T-cell (primary cell): ENCODE data around the gene JAKMIP3. TPM values are rescaled to one million over a fixed set of nuclear protein-coding genes. Genes with fewer than 3 reads are reported as not detected.

Source experiments
- ATAC-seq, 4 experiments: fragments of 200-7000 bp in 3 of 4; fragments of 150-1000 bp in 1 of 4; cut with Tn5 transposase; replicated peaks in 1 of 4; 1 replicate in 3 of 4; 2 replicates in 1 of 4; pipeline ENCODE4 v1.10.0; 2021; ENCODE audit warnings: moderate library complexity in 3 of 4, mild to moderate bottlenecking in 2 of 4, moderate number of reproducible peaks in 1 of 4
- CTCF ChIA-PET, 2 donors: fragments of 300-600 bp; sonication (Branson Sonifier 250); formaldehyde crosslinking; loops; one replicate each; lab custom pipeline; 2022; ENCODE audit warnings: antibody characterized with exemption in 2 of 2; lab: Charles Lee
- POLR2A ChIA-PET, 2 donors: fragments of 300-600 bp; sonication (Branson Sonifier 250); formaldehyde crosslinking; loops; one replicate each; lab custom pipeline; 2022; ENCODE audit warnings: antibody characterized with exemption in 2 of 2; lab: Charles Lee
- DNase-seq, 35 experiments: peaks; one replicate each; pipeline versions ENCODE4 v3.0.0 to v3.0.0-alpha.2; 2013 to 2023
- H3K27ac ChIP-seq: one replicate; pipeline ENCODE4 v1.5.1; 2013; ENCODE audit warnings: low read length
- H3K27me3 ChIP-seq, 2 experiments: replicated peaks in 1 of 2; 1 replicate in 1 of 2; 2 replicates in 1 of 2; pipeline versions ENCODE4 v1.6.1 to v1.7.0; 2013; ENCODE audit warnings: low read length in 1 of 2, mixed read lengths in 1 of 2; ENCODE audit not compliant: control insufficient read depth in 2 of 2, insufficient read depth in 2 of 2; ENCODE audit errors: extremely low read depth in 1 of 2
- H3K36me3 ChIP-seq, 2 donors: 1 replicate in 1 of 2; 2 replicates in 1 of 2; pipeline versions ENCODE4 v1.6.1 to v1.7.0; 2013; ENCODE audit warnings: low read length in 1 of 2; ENCODE audit not compliant: control insufficient read depth in 2 of 2, insufficient read depth in 1 of 2; ENCODE audit errors: extremely low read depth in 1 of 2
- H3K4me1 ChIP-seq, 2 experiments: 1 replicate in 1 of 2; 2 replicates in 1 of 2; pipeline versions ENCODE4 v1.6.1 to v1.7.0; 2013; ENCODE audit warnings: low read length in 2 of 2, mixed read lengths in 1 of 2; ENCODE audit not compliant: insufficient read depth in 2 of 2, control insufficient read depth in 1 of 2; ENCODE audit errors: extremely low read depth in 1 of 2
- H3K4me3 ChIP-seq, 2 donors: 1 replicate in 1 of 2; 2 replicates in 1 of 2; pipeline versions ENCODE4 v1.5.1 to v1.7.0; 2013; ENCODE audit warnings: mild to moderate bottlenecking in 2 of 2, low read length in 1 of 2, moderate library complexity in 1 of 2; ENCODE audit not compliant: control insufficient read depth in 1 of 2; ENCODE audit errors: extremely low read depth in 1 of 2
- H3K9me3 ChIP-seq: 2 replicates; pipeline ENCODE4 v1.7.0; 2013
- H3K27ac Mint-ChIP-seq, 2 donors: one replicate each; pipeline ENCODE4 v1.8.0; 2020 to 2021; ENCODE audit warnings: mild to moderate bottlenecking in 2 of 2, mixed read lengths in 2 of 2
- H3K27me3 Mint-ChIP-seq, 2 donors: one replicate each; pipeline ENCODE4 v1.8.0; 2021 to 2022; ENCODE audit warnings: mixed read lengths in 2 of 2
- H3K36me3 Mint-ChIP-seq: one replicate; pipeline ENCODE4 v1.8.0; 2021; ENCODE audit warnings: mixed read lengths
- H3K4me1 Mint-ChIP-seq, 3 donors: one replicate each; pipeline ENCODE4 v1.8.0; 2020 to 2022; ENCODE audit warnings: mixed read lengths in 3 of 3, mild to moderate bottlenecking in 1 of 3
- H3K4me3 Mint-ChIP-seq, 3 donors: one replicate each; pipeline ENCODE4 v1.8.0; 2020 to 2022; ENCODE audit warnings: mild to moderate bottlenecking in 3 of 3, mixed read lengths in 3 of 3, moderate library complexity in 3 of 3
- H3K9me3 Mint-ChIP-seq, 3 donors: one replicate each; pipeline ENCODE4 v1.8.0; 2020 to 2022; ENCODE audit warnings: mixed read lengths in 3 of 3
- WGBS: methylation state at CpG from one replicate; pipeline ENCODE4 v1.1.5; 2013; ENCODE audit warnings: missing lambda C conversion rate; ENCODE audit not compliant: insufficient coverage; 5-methylcytosine and 5-hydroxymethylcytosine counted together
- total RNA-seq, 35 experiments: library from RNA in 6 of 35; stranded (reverse) in 6 of 35; fragments of 120-200 nt in 1 of 35; gene quantifications; one replicate each; pipeline versions ENCODE4 v1.2.1 to v1.2.4 and lab custom pipeline; 2013 to 2026

The JAKMIP3 gene
- total RNA-seq, 5 donors from 2014 or later (not counting 1 experiment from before 2014, with no cell fraction given), result 0.32 to 0.98 (median 0.50) TPM

DNA sequence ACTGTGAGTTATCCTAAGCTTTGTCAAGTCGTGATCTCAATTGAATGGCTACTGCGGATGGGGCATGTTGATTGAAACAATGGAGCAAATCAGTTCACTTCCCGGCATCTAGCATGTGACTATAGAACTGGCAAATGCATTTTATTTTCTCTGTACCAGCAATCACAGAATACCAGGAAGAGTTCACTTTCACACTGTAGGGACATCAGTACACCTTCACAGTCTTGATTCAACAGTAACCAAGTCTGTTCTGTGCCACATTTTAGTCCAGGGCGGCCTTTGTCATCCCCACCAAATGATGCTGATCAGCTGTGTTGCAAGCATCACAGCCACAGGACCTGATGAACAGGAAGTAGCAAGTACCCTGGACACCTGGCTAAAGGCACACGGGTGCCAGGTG lies 32.1 kb upstream of the JAKMIP3 start:
- peaks cover 6 to 71% of the 10 kb centered on the region in 2 experiments for H3K27me3 ChIP-seq
- no peak for DNase-seq
- no peak overlapping the region for H3K4me3 ChIP-seq
- no peak for ATAC-seq
- Mint-ChIP-seq H3K36me3 (no peaks in the 10 kb centered on the region), H3K27me3 (peaks cover 47 to 79% of the 10 kb centered on the region in 2 donors), H3K4me3 (no peak overlapping the region), H3K9me3 (no peaks in the 10 kb centered on the region), H3K4me1 (peaks cover 2 to 15% (median 6%) of the 10 kb centered on the region in 3 donors), H3K27ac (no peak overlapping the region)
- WGBS, result 88% methylated on average over 2 of the region's 5 CpGs
- peaks cover 0 to 2% of the 10 kb centered on the region in 2 experiments for H3K4me1 ChIP-seq
- H3K27ac ChIP-seq, result no peak overlapping the region
- H3K36me3 ChIP-seq, result no peaks in the 10 kb centered on the region
- CTCF ChIA-PET, result no interaction called here
- H3K9me3 ChIP-seq, result no peaks in the 10 kb centered on the region
- POLR2A ChIA-PET, result no interaction called here

DNA sequence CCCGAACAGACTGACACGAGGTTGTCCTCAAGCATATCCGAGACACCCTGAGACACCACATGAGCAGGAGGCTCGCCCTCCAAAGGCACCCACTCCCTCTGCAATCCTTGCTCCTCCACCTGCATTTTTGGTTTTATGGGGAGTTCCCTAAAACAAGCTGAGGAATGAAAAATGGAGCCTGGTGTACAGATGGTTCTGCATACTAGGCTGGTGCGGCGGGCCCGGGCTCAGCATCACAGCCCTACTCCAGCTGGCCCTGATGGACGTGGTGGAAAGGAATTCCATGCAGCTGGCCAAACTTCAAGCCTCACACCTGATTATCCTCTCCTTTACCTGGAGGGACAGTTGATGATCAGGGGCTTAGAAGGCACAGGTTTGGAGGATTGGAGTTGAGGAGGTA lies 30.3 kb upstream of the JAKMIP3 start:
- no peak for DNase-seq
- Histone ChIP-seq H3K9me3 (no peaks in the 10 kb centered on the region), H3K4me3 (no peak overlapping the region), H3K27ac (no peak overlapping the region), H3K4me1 (peaks cover 0 to 2% of the 10 kb centered on the region in 2 experiments), H3K36me3 (no peaks in the 10 kb centered on the region), H3K27me3 (peaks cover 6 to 73% of the 10 kb centered on the region in 2 experiments)
- Mint-ChIP-seq H3K27me3 (peaks cover 45 to 80% of the 10 kb centered on the region in 2 donors), H3K4me3 (peak overlapping the region in 2 of 3 donors; percentile 31 to 53), H3K9me3 (no peaks in the 10 kb centered on the region), H3K36me3 (no peaks in the 10 kb centered on the region), H3K27ac (no peak overlapping the region), H3K4me1 (peaks cover 2 to 15% (median 6%) of the 10 kb centered on the region in 3 donors)
- POLR2A ChIA-PET, result no interaction called here
- ATAC-seq, result no peak
- 92% methylated on average over 2 of the region's 8 CpGs for WGBS
- CTCF ChIA-PET, result no interaction called here

DNA sequence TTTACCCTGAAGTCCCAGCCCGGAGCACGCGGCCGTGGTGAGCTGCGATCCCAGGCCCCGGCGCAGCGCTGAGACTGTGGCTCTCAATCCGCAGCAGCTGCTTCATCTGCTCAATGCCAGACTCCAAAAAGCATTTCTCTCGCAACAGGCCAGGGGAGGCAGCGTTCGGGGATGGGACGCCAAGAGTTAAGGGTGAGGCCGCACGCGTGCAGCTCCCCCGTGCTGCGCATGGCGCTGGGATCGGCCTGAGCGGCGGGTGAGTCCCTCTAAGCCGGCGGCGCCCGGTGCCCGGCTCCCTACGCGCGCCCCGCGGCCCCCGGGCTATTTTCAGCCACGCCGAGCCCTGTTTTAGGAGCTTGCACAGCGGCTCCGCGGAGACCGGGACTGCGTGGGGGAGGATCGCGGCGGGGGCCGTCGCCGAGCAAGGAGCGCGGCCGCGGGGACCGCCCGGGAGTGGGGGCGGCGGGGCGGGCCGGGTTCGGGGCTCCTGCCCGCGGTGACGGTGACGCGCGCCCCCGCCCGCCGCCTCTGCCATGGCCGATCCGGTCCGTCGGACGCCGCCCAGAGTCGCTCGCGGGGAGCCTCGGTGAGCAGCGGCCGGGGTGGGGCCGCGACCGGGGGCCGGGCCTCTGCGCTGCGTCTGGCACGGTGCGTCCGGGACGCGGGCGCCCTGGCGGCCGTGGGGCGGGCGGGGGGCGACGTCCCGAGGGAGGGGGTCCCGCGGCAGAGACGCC lies 29.4 kb upstream of the JAKMIP3 start:
- ChIA-PET CTCF (interaction anchor here in 1 of 2 donors (0.6 kb wide), 1 partner anchor 157 kb away, joined by 4 read pairs; no protein-coding TSS in a partner anchor), POLR2A (no interaction called here)
- Histone ChIP-seq H3K9me3 (no peaks in the 10 kb centered on the region), H3K27ac (no peak overlapping the region), H3K27me3 (peaks cover 6 to 72% of the 10 kb centered on the region in 2 experiments), H3K4me1 (peaks cover 0 to 2% of the 10 kb centered on the region in 2 experiments), H3K4me3 (no peak overlapping the region), H3K36me3 (no peaks in the 10 kb centered on the region)
- H3K27me3 Mint-ChIP-seq, result peaks cover 41 to 74% of the 10 kb centered on the region in 2 donors
- DNase-seq (no peak), ATAC-seq (peak in 2 of 4 experiments; percentile 26 to 41)
- no peaks in the 10 kb centered on the region for H3K9me3 Mint-ChIP-seq
- no peak overlapping the region for H3K27ac Mint-ChIP-seq
- H3K4me1 Mint-ChIP-seq, result peaks cover 2 to 15% (median 6%) of the 10 kb centered on the region in 3 donors
- peak overlapping the region in 2 of 3 donors; percentile 13 to 53 for H3K4me3 Mint-ChIP-seq
- WGBS, result 3% methylated on average over 100 of the region's 100 CpGs
- no peaks in the 10 kb centered on the region for H3K36me3 Mint-ChIP-seq

DNA sequence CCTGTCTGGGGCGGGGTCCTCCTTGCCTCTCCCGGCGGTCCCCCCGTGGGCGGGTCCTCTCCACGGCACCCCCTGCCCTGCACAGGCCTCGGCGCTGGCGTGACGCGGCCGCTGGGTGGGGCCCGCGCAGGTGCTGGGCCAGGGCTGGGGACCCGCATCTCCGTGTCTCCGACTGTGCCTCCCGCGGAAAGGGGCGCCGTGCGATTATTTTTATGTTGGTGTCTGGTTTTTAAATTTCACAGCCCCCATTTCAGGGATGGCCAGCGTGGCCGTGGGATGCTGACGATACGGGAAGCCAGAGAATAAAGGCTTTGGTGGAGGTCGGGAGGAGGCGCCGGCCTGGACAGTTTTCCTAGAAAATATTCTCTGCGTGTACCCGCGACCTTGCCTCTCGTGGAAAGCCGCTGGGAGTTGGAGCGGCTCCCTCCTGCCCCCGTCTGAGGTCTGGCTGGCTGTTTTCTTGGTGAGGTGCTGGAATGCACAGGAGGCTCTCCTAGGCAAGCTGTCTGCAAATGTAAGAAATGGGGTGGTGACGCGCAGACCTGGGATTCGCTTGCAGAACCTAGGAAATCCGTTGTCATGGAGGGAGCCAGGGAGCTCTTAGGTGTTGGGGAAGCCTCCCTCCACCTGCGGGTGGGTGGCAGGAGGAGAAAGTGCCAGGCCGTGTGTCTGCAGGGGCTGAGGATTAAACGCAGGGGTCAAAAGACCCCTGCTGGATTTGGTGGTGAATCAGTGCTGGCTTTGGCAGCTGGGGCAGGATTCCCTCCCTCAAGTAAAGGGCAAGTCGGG lies 28.7 kb upstream of the JAKMIP3 start:
- H3K4me1 ChIP-seq, result peaks cover 0 to 2% of the 10 kb centered on the region in 2 experiments
- ATAC-seq (peak in 2 of 4 experiments; percentile 32 to 36), DNase-seq (no peak)
- H3K4me3 Mint-ChIP-seq, result peak overlapping the region; percentile 50 to 56 (median 50)
- CTCF ChIA-PET, result interaction anchor here in 1 of 2 donors (0.6 kb wide), 1 partner anchor 157 kb away, joined by 4 read pairs; no protein-coding TSS in a partner anchor
- H3K27ac ChIP-seq, result no peak overlapping the region
- peaks cover 41 to 72% of the 10 kb centered on the region in 2 donors for H3K27me3 Mint-ChIP-seq
- H3K4me3 ChIP-seq, result no peak overlapping the region
- WGBS, result 9% methylated on average over 33 of the region's 44 CpGs
- H3K36me3 Mint-ChIP-seq, result no peaks in the 10 kb centered on the region
- POLR2A ChIA-PET, result no interaction called here
- no peak overlapping the region for H3K27ac Mint-ChIP-seq
- peaks cover 2 to 15% (median 6%) of the 10 kb centered on the region in 3 donors for H3K4me1 Mint-ChIP-seq
- H3K27me3 ChIP-seq, result peaks cover 6 to 70% of the 10 kb centered on the region in 2 experiments
- no peaks in the 10 kb centered on the region for H3K9me3 ChIP-seq
- no peaks in the 10 kb centered on the region for H3K9me3 Mint-ChIP-seq
- no peaks in the 10 kb centered on the region for H3K36me3 ChIP-seq

DNA sequence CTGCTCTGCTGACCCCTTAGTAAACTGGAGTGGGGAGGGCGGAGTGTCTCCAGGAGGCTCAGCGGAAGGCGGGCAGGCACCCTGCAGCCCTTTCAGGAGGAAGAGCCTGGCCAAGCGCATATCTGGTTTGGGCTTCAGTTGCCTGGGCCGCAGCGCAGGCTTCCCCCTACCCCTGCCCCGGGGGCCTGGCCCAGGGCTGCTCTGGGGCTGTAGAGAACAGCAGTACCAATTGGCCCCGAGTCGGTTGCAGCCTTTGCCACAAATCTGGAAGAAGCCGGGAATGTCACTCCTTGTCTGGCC lies 28.1 kb upstream of the JAKMIP3 start:
- peak overlapping the region in 1 of 3 donors; percentile 50 for H3K4me3 Mint-ChIP-seq
- peaks cover 2 to 15% (median 6%) of the 10 kb centered on the region in 3 donors for H3K4me1 Mint-ChIP-seq
- H3K36me3 Mint-ChIP-seq, result no peaks in the 10 kb centered on the region
- H3K4me1 ChIP-seq, result peaks cover 0 to 2% of the 10 kb centered on the region in 2 experiments
- ChIA-PET POLR2A (no interaction called here), CTCF (no interaction called here)
- H3K27me3 Mint-ChIP-seq, result peaks cover 46 to 72% of the 10 kb centered on the region in 2 donors
- ATAC-seq (no peak), DNase-seq (no peak)
- no peaks in the 10 kb centered on the region for H3K9me3 ChIP-seq
- H3K27ac ChIP-seq, result no peak overlapping the region
- peaks cover 6 to 71% of the 10 kb centered on the region in 2 experiments for H3K27me3 ChIP-seq
- no peak overlapping the region for H3K4me3 ChIP-seq
- H3K36me3 ChIP-seq, result no peaks in the 10 kb centered on the region
- H3K27ac Mint-ChIP-seq, result no peak overlapping the region
- no peaks in the 10 kb centered on the region for H3K9me3 Mint-ChIP-seq
- WGBS, result 6% methylated on average over 3 of the region's 10 CpGs

DNA sequence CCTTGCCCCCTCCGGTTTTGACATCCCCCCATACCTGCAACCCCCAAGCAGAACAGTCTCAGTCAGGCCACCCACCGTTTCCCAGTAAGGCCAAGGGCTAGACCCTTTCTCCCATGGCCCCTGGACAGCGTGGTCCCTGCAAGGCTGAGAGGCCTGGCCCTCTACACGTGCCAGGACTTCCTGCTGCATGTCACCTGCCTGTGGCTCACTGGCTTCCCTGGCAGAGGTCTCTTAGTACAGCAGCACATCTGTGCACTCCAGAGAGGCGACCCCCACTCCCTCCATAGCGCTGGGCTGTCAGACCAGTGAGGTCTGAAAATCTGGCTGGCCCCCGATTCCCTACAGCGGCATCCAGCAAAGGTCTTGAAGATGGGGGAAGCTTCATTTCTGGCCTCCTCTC lies 26.4 kb upstream of the JAKMIP3 start:
- POLR2A ChIA-PET, result no interaction called here
- no peak overlapping the region for H3K27ac Mint-ChIP-seq
- H3K4me1 ChIP-seq, result peaks cover 0 to 2% of the 10 kb centered on the region in 2 experiments
- DNase-seq, result no peak
- no peaks in the 10 kb centered on the region for H3K9me3 ChIP-seq
- CTCF ChIA-PET, result no interaction called here
- no peaks in the 10 kb centered on the region for H3K36me3 Mint-ChIP-seq
- ATAC-seq, result no peak
- H3K27me3 Mint-ChIP-seq, result peaks cover 36 to 66% of the 10 kb centered on the region in 2 donors
- no peak overlapping the region for H3K4me3 Mint-ChIP-seq
- H3K27ac ChIP-seq, result no peak overlapping the region
- no peaks in the 10 kb centered on the region for H3K36me3 ChIP-seq
- H3K27me3 ChIP-seq, result peaks cover 4 to 76% of the 10 kb centered on the region in 2 experiments
- no peak overlapping the region for H3K4me3 ChIP-seq
- H3K9me3 Mint-ChIP-seq, result no peaks in the 10 kb centered on the region
- peaks cover 2 to 15% (median 6%) of the 10 kb centered on the region in 3 donors for H3K4me1 Mint-ChIP-seq
- 58% methylated on average over 3 of the region's 8 CpGs for WGBS
